Ovary (tissue), 3 donors: ENCODE measurements around the gene EFHD1.

Experiments
- EP300 ChIP-seq: sonication (generic); formaldehyde crosslinking; IDR thresholded peaks from one replicate; pipeline ENCODE4 v1.6.1; 2017; ENCODE audit warnings: antibody characterized with exemption
- POLR2A ChIP-seq: fragments of 450-650 bp; IDR thresholded peaks from one replicate; pipeline ENCODE4 v1.6.1; 2017; ENCODE audit warnings: antibody characterized with exemption, mild to moderate bottlenecking, moderate library complexity
- TF ChIP-seq, protein P1 (sequence below), 3 donors: fragments of 450-650 bp in 2 of 3; fragments of 200-600 bp in 1 of 3; IDR thresholded peaks; one replicate each; pipeline versions ENCODE4 v1.5.1 to v1.8.0; 2016 to 2022; ENCODE audit warnings: antibody characterized with exemption in 3 of 3, mild to moderate bottlenecking in 1 of 3
- donor health status: DM: no; HTN: no; CAD: no.

DNA sequence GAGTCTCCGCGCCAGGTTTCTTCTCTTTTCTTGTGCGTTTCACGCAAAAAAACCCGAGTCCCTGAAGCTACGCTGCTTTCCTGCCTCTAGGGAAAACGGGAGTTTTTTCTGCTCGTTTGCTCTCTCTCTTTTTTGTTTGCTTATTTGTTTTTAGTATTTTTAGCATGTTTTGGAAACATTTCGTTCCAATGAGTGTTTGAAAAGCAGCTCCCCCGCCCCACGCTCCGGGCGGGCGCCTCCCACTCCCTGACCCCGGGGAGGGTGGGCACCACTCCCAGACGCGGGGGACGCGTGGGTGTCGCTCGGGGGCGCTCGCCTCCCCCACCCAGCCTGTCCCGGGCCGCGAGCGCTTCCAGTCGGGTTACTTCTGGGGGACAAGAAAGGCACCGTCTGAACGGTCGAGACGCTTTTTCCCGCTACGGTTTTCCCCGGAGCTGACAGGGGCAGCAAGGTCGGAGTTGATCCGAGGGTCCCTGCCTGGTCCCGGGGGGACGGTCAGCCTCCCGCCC is 446 bp upstream of the EFHD1 start:
- TF ChIP-seq, protein P1, sequence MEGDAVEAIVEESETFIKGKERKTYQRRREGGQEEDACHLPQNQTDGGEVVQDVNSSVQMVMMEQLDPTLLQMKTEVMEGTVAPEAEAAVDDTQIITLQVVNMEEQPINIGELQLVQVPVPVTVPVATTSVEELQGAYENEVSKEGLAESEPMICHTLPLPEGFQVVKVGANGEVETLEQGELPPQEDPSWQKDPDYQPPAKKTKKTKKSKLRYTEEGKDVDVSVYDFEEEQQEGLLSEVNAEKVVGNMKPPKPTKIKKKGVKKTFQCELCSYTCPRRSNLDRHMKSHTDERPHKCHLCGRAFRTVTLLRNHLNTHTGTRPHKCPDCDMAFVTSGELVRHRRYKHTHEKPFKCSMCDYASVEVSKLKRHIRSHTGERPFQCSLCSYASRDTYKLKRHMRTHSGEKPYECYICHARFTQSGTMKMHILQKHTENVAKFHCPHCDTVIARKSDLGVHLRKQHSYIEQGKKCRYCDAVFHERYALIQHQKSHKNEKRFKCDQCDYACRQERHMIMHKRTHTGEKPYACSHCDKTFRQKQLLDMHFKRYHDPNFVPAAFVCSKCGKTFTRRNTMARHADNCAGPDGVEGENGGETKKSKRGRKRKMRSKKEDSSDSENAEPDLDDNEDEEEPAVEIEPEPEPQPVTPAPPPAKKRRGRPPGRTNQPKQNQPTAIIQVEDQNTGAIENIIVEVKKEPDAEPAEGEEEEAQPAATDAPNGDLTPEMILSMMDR (IDR thresholded peaks at IDR 0.05): peak in 1 of 3 donors; percentile 20
- TF ChIP-seq POLR2A (no peak), EP300 (no peak)
